GM19035 (cell line): ENCODE measurements around the gene LIMA1.
"Not testable (repeated sequence)": the region's sequence is repeated elsewhere in the genome, so short reads cannot be mapped to it uniquely, and the experiment has no call there.

ENCODE experiments used
- ATAC-seq: cut with Tn5 transposase; IDR thresholded peaks from one replicate; pipeline ENCODE4 v1.9.1; 2021; ENCODE audit not compliant: unreplicated experiment

The LIMA1 gene

DNA sequence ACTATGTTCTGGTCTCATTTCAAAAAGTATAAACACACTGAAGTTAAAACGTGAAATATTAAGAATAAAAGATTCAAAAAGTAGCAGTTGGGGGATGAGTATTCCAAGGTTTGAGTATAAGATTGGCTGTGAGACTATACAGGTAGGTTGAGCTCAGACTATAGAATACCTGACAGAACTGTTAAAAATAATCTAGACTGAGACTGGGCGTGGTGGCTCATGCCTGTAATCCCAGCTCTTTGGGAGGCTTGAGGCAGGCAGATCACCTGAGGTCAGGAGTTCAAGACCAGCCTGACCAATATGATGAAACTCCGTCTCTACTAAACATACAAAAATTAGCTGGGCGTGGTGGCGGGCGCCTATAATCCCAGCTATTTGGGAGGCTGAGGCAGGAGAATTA is 64.3 kb downstream of the LIMA1 start:
- ATAC-seq: not testable (repeated sequence)

DNA sequence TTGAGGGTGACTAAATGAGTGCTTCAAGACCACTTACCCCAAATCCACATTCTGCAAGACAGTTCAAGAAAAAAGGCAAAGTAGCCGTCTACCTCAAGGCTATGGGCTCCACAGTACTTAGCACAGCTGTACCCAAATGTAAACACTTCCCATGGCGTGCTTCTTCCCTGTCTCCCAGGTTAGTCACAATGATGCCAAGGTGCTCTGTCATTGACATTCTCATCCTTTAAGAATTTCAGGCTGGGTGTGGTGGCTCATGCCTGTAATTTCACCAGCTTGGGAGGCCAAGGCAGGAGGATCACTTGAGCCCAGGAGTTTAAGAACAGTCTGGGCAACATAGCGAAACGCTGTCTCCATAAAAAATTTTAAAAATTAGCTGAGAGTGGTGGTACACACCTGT is 64.9 kb downstream of the LIMA1 start:
- no peak for ATAC-seq

GRCh38 chr12:50217202-50217601 is 66.1 kb downstream of the LIMA1 start:
- ATAC-seq: no peak

DNA sequence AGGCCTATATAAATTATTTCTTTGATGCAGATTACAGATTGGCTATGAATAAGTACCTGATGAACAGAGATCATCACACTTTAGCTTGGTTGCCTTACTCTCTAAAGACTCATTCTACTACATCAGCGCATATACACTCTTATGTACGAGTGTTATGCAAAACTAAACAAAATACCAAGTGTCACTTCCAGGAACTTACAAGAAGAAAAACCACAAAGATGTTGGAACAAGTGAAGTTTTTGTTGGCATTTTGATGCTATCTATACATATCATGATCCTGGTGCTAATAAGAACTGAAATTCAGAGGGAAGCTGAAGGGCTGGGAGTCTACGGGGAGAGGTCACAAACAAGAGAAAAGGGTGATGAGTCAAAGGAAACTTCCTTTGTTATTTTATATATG is 68.3 kb downstream of the LIMA1 start:
- ATAC-seq: no peak

DNA sequence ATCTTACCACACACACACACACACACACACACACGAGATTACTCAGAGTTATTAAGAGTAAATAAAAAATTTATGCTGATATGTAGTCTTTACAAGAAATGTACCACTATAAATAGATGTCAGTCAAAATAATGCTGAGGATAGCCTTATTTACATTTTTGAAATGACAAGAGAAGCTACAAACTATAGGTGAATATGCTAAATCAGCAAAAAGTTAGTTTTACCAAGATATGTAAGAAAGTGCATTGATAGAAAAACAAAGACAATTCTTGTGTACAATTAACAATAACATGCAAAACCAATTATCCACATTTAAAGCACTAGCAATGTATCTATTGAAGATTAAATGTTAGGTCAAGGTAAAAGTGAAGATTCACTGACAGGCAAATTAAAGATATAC is 69.3 kb downstream of the LIMA1 start:
- no peak for ATAC-seq

DNA sequence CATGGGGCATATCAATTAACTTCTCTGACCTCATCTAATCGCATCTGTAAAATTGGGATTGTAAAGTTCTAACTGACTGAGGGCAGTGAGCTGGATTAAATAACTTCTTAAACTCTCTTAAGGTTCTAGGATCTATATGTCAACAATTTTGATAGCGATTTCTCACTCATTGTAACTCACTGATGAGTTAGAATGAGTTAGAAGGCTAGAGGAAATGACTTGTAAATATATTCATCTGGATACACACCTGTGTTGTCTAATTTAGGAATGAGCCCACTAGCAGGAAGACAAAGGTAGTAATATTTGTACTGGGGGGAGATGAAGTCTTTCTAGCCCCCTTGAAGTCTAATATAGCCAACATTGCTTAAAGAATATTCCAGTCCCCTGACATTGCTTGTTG is 69.9 kb downstream of the LIMA1 start:
- ATAC-seq: no peak

DNA sequence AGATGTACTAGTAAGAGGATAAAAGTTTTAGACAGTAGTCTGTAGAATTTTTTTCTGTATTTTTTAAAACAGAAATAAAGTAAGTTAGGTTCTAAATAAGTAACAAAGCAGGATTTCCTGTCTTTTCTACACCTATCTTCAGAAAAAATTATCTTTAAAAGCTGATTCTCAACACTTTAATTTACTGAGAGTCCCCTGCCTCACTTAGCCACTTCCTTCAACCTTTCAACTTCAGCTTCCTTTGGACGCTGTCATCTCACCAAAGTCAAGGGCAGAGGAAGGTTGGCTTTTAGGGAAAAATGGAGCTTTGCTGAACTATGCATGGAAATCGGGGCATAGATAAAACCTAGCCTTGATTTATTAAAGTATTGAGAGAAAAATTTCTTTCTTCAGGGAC is 71.3 kb downstream of the LIMA1 start:
- no peak for ATAC-seq

GRCh38 chr12:50211392-50212070 is 71.8 kb downstream of the LIMA1 start:
- ATAC-seq: no peak

DNA sequence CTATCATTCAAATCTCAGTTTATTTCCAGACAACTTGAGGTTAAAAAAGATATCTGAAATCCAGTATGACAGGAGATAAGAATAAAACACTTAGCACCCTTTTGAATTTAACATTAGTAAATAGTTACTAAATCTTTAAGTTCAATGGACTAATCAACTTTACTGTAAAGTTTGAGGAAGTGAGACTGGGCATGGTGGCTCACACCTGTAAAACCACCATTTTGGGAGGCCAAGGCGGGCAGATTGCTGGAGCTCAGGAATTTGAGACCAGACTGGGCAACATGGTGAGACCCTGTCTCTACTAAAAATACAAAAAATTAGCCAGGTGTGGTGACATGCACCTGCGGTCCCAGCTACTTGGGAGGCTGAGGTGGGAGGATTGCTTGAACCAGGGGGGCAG is 75.9 kb downstream of the LIMA1 start:
- ATAC-seq: no peak

DNA sequence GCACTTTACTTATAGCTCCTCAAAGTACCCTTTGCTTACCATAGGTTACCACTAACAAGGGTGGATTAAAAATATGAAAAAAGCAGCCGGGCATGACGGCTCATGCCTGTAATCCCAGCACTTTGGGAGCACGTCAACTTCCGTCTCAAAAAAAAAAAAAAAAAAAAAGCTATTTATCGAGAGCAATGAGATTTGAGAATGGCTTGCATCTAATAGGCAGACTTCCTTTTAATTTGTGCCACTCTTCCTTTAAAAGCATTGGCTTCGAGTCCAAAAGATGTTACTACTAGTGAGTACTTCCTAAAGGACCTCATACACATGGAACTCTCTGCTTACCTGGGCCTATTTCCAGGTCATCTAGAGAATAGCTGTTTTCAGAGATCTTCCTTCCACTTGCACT is 77.7 kb downstream of the LIMA1 start:
- ATAC-seq: no peak

- ATAC-seq: no peak
These were observed 79.6 kb downstream of the LIMA1 start for GRCh38 chr12:50203691-50204090.

DNA sequence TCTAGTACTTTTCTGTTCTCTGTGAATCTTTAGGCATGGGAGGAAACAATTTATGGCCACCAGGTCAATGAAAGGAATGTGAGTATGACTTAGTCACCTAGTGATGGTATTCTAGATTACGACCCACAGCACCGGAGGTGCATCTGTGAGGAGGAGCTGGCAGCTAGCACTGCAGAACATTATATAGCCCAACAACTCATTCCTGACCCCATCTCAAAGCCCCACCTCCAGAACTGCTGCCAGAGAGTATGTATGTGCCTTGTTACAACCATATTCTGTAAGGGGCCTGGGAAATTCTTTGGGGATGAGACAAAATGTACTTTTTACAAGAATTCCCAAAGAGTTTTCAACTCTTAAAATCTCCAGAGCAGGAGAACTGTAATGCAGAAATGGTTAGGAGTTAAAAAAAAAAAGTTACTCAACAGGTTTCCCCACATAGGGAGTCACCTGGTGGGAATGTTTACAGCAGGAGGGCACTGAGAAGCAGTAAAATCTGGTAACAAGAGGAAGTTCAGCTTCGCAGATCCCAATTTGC is 81.3 kb downstream of the LIMA1 start:
- ATAC-seq: no peak

DNA sequence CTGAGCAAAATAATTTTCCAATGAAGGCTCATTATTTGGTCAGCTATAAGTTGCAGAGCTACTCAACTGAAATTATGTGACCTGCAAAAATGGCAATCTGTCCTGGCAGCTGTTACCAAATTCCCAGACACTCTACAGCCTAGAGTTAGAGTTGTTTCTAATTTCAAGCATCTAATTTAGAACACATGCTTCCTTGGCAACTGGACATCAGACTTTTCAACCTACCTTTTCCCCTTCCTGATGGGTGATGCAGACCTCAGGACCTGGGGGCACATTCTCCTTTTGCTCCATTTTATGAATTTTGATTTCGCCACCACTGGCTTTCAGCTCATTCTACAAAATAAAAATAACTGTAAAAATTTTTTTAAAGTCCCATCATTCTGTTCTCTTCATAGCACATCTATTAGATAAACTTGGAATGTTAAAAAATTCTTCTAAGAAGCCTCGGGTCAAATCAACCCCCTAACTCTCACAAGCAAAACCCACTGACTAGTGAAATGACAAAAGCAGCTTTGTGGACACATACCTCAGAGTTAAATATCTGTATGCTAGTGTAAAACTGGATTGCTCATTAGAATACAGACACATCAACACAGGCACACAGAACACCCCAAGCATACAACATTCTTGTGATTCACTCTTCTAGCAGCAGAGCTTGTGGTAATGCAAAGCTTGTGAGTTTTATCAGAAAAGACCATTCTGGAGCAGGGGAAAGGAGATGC is 82.6 kb downstream of the LIMA1 start:
- ATAC-seq: no peak

GRCh38 chr12:50198829-50199228 is 84.5 kb downstream of the LIMA1 start:
- no peak for ATAC-seq

- ATAC-seq: no peak
These were observed 86.0 kb downstream of the LIMA1 start for GRCh38 chr12:50197297-50197727.

- no peak for ATAC-seq
These were observed 86.8 kb downstream of the LIMA1 start for GRCh38 chr12:50196537-50196936.

DNA sequence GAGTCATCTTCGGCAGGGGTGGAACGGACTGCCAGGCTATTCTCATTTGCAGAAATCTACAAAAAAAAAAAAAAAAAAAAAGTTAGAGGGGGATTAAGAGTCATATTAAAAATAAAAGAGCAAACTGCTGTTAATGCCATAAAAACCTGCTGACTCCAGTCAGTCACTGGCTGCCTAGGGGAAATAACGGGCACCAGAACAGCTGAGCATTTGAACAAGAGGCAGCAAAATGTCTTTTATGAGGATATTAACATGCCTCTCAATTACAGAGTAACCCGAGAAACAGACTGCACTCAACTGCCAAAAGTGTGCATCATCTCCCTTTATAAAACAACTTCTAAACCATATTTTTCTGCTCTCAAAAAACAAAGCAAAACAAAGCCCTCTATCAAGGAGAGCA is 87.5 kb downstream of the LIMA1 start:
- no peak for ATAC-seq

DNA sequence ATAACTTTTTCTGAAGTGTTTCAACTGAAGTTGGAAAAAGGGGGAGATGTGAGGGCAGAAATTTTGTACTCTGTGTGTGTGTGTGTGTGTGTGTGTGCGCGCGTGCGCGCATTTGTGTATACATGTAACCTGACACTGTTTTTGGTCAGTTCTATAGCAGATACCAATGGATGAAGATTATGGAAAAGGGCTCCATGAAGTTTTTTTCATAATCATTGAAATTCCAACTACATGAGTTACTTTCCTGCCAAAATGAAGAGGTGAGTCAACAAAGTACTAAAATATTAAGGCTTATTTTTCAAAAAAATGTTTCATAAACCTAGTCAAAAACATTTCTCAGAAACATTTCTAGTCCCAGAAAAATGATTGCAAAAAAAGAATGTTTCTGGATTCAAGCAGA is 90.4 kb downstream of the LIMA1 start:
- no peak for ATAC-seq

GRCh38 chr12:50192236-50192635 is 91.1 kb downstream of the LIMA1 start:
- ATAC-seq: no peak

- ATAC-seq: no peak
These were observed 92.5 kb downstream of the LIMA1 start for GRCh38 chr12:50190859-50191258.

- ATAC-seq: no peak
These were observed 94.3 kb downstream of the LIMA1 start for GRCh38 chr12:50188875-50189575.

DNA sequence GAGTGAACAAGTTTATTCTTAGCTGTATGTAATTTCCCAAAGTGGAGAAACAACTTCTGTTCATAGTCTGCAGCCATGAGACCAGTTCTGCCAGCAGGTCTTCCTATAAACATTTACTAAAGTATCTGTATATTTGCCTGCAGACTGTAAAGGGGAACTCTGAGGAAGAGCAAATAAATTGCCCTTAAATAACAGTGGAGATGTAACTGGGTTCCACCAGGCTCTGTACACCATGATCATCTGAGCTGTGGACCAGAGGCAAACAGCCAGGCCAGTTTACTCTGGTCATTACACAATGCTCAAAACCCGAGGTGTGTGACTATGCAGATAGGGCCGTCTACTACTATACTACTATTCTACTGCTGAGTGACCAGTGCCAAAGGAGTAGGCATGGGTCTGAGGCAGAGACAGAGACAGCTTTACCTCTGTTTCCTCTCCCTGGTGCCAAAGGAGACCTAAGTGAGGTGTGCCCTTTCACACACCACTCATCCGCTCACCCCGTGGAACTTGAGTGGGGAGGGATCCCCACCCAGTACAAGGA is 95.0 kb downstream of the LIMA1 start:
- no peak for ATAC-seq
